Liver (tissue), 9 donors: ENCODE results near the gene SLC6A7. TPM values are rescaled to one million over a fixed set of nuclear protein-coding genes. Genes with fewer than 3 reads are reported as not detected.

ENCODE experiments used
- DNase-seq: peaks from one replicate; pipeline ENCODE4 v3.0.0-alpha.2; 2017; ENCODE audit warnings: low spot score
- H3K27ac ChIP-seq, 2 donors: one replicate each; pipeline ENCODE4 v1.7.0; 2013; ENCODE audit warnings: inconsistent platforms in 2 of 2, low read length in 2 of 2, control low read depth in 1 of 2, low read depth in 1 of 2, mild to moderate bottlenecking in 1 of 2
- H3K27me3 ChIP-seq, 4 donors: one replicate each; pipeline versions ENCODE4 v1.6.1 to v1.7.0; 2013; ENCODE audit warnings: low read length in 3 of 4, inconsistent platforms in 1 of 4, mild to moderate bottlenecking in 1 of 4, moderate library complexity in 1 of 4; ENCODE audit not compliant: control insufficient read depth in 4 of 4, insufficient read depth in 4 of 4
- H3K36me3 ChIP-seq, 4 donors: one replicate each; pipeline versions ENCODE4 v1.6.1 to v1.7.0; 2013; ENCODE audit warnings: low read length in 3 of 4, mild to moderate bottlenecking in 3 of 4, low read depth in 1 of 4, moderate library complexity in 1 of 4; ENCODE audit not compliant: control insufficient read depth in 4 of 4, insufficient read depth in 3 of 4
- H3K4me1 ChIP-seq, 4 donors: one replicate each; pipeline versions ENCODE4 v1.6.1 to v1.7.0; 2013; ENCODE audit warnings: low read length in 3 of 4, mild to moderate bottlenecking in 3 of 4, moderate library complexity in 1 of 4; ENCODE audit not compliant: control insufficient read depth in 4 of 4, insufficient read depth in 4 of 4
- H3K4me3 ChIP-seq, 3 donors: one replicate each; pipeline versions ENCODE4 v1.6.1 to v1.7.0; 2013; ENCODE audit warnings: low read length in 3 of 3, control low read depth in 1 of 3, low read depth in 1 of 3, mild to moderate bottlenecking in 1 of 3
- H3K9ac ChIP-seq, 2 donors: one replicate each; pipeline ENCODE4 v1.7.0; 2013; ENCODE audit warnings: low read length in 2 of 2, mild to moderate bottlenecking in 2 of 2, moderate library complexity in 2 of 2, control low read depth in 1 of 2, low read depth in 1 of 2
- H3K9me3 ChIP-seq, 4 donors: one replicate each; pipeline versions ENCODE4 v1.6.1 to v1.7.0; 2013; ENCODE audit warnings: low read length in 3 of 4; ENCODE audit not compliant: control insufficient read depth in 4 of 4
- ATF3 ChIP-seq: IDR thresholded peaks from 2 replicates; pipeline ENCODE4 v1.6.1; 2016; ENCODE audit warnings: antibody characterized with exemption
- CTCF ChIP-seq: fragments of 150-350 bp; IDR thresholded peaks from 2 replicates; pipeline ENCODE4 v1.5.1; 2017; ENCODE audit warnings: improper control_type of control experiment, low read depth, low read length; ENCODE audit not compliant: missing input control
- EGR1 ChIP-seq, 2 donors: IDR thresholded peaks; 2 replicates each; pipeline ENCODE4 v1.6.1; 2016 to 2018; ENCODE audit warnings: antibody characterized with exemption in 2 of 2, low read depth in 2 of 2
- FOXA1 ChIP-seq: IDR thresholded peaks from 2 replicates; pipeline ENCODE4 v1.6.1; 2016; ENCODE audit warnings: antibody characterized with exemption
- FOXA2 ChIP-seq: IDR thresholded peaks from 2 replicates; pipeline ENCODE4 v1.6.1; 2016; ENCODE audit warnings: antibody characterized with exemption
- GABPA ChIP-seq, 2 donors: IDR thresholded peaks in 1 of 2; conservative IDR thresholded peaks in 1 of 2; 2 replicates each; pipeline ENCODE4 v1.6.1; 2016; ENCODE audit warnings: antibody characterized with exemption in 2 of 2, mild to moderate bottlenecking in 1 of 2, moderate library complexity in 1 of 2
- HNF4A ChIP-seq, 2 donors: conservative IDR thresholded peaks; 2 replicates each; pipeline ENCODE4 v1.6.1; 2016; ENCODE audit warnings: antibody characterized with exemption in 2 of 2, mild to moderate bottlenecking in 2 of 2
- HNF4G ChIP-seq: IDR thresholded peaks from 2 replicates; pipeline ENCODE4 v1.6.1; 2016; ENCODE audit warnings: antibody characterized with exemption
- JUND ChIP-seq, 2 donors: IDR thresholded peaks; 2 replicates each; pipeline ENCODE4 v1.6.1; 2016; ENCODE audit warnings: antibody characterized with exemption in 2 of 2
- MAX ChIP-seq: IDR thresholded peaks from 2 replicates; pipeline ENCODE4 v1.6.1; 2016; ENCODE audit warnings: antibody characterized with exemption
- NR2F2 ChIP-seq: IDR thresholded peaks from 2 replicates; pipeline ENCODE4 v1.6.1; 2016; ENCODE audit warnings: antibody characterized with exemption
- RAD21 ChIP-seq, 2 donors: IDR thresholded peaks; 2 replicates each; pipeline ENCODE4 v1.6.1; 2016; ENCODE audit warnings: antibody characterized with exemption in 2 of 2, mild to moderate bottlenecking in 2 of 2
- RXRA ChIP-seq, 2 donors: IDR thresholded peaks; 2 replicates each; pipeline ENCODE4 v1.6.1; 2017 to 2018; ENCODE audit warnings: antibody characterized with exemption in 2 of 2, mild to moderate bottlenecking in 1 of 2
- SP1 ChIP-seq: IDR thresholded peaks from 2 replicates; pipeline ENCODE4 v1.6.1; 2018; ENCODE audit warnings: antibody characterized with exemption, mild to moderate bottlenecking
- TAF1 ChIP-seq: conservative IDR thresholded peaks from 2 replicates; pipeline ENCODE4 v1.6.1; 2016; ENCODE audit warnings: antibody characterized with exemption, mild to moderate bottlenecking
- YY1 ChIP-seq: IDR thresholded peaks from 2 replicates; pipeline ENCODE4 v1.6.1; 2016; ENCODE audit warnings: antibody characterized with exemption, mild to moderate bottlenecking
- ZBTB33 ChIP-seq: IDR thresholded peaks from 2 replicates; pipeline ENCODE4 v1.6.1; 2016; ENCODE audit warnings: antibody characterized with exemption
- WGBS: extraction: QIAGEN DNeasy Blood & Tissue Kit; methylation state at CpG from one replicate; pipeline ENCODE4 v1.1.7; 2013; 5-methylcytosine and 5-hydroxymethylcytosine counted together
- polyA plus RNA-seq, 2 donors: library from polyadenylated mRNA; stranded (reverse) in 1 of 2; unstranded in 1 of 2; fragments of 200-250 nt in 1 of 2; fragments of >200 nt in 1 of 2; fragmentation: Nextera tagmentation in 1 of 2; extraction: Ambion mirVana in 1 of 2; gene quantifications; one replicate each; pipeline versions ENCODE4 v1.2.1 to v1.2.3, GENCODE V29; 2013 to 2015
- total RNA-seq, 2 donors: library from RNA; depleted of rRNA; stranded (reverse); fragments of >200 nt; gene quantifications; one replicate each; pipeline ENCODE4 v1.2.3, GENCODE V29; 2014
- donor health status: healthy.
- donor health status: healthy.
- donor health status: healthy.
- donor health status: healthy.
- donor health status: healthy.

Gene SLC6A7
- total and polyA plus RNA-seq, 4 donors, result not detected

GRCh38 chr5:150244209-150244608 is 54.3 kb downstream of the SLC6A7 start:
- Histone ChIP-seq H3K4me3 (no peak overlapping the region), H3K9ac (no peak overlapping the region), H3K9me3 (no peaks in the 10 kb centered on the region), H3K4me1 (no peaks in the 10 kb centered on the region), H3K27me3 (no peaks in the 10 kb centered on the region), H3K27ac (no peak overlapping the region), H3K36me3 (no peaks in the 10 kb centered on the region)
- WGBS, result 86% methylated on average over 7 of the region's 7 CpGs
- DNase-seq, result no peak
- no peak for TF ChIP-seq HNF4A (conservative IDR thresholded peaks at IDR 0.05)
- no peak for TF ChIP-seq TAF1
- no peak for TF ChIP-seq EGR1 (IDR thresholded peaks at IDR 0.05; ENCODE audit: low read depth in 2 of 2)
- TF ChIP-seq FOXA2, result no peak
- no peak for TF ChIP-seq RAD21 (IDR thresholded peaks at IDR 0.05)
- no peak for TF ChIP-seq JUND (IDR thresholded peaks at IDR 0.05)
- TF ChIP-seq MAX, result no peak
- no peak for TF ChIP-seq SP1

GRCh38 chr5:150245111-150245789 is 55.4 kb downstream of the SLC6A7 start:
- H3K4me3 ChIP-seq, result no peak overlapping the region

GRCh38 chr5:150245808-150246207 is 55.9 kb downstream of the SLC6A7 start:
- TF ChIP-seq RXRA (IDR thresholded peaks at IDR 0.05) (no peak), JUND (IDR thresholded peaks at IDR 0.05) (no peak)
- no peaks in the 10 kb centered on the region for H3K9me3 ChIP-seq
- DNase-seq, result no peak
- no peaks in the 10 kb centered on the region for H3K27me3 ChIP-seq
- H3K36me3 ChIP-seq, result no peaks in the 10 kb centered on the region
- 80% methylated on average over 3 of the region's 3 CpGs for WGBS
- H3K27ac ChIP-seq, result no peak overlapping the region
- H3K9ac ChIP-seq, result no peak overlapping the region
- no peaks in the 10 kb centered on the region for H3K4me1 ChIP-seq
- no peak overlapping the region for H3K4me3 ChIP-seq

More at GRCh38 chr5:150245111-150245789, 55.4 kb downstream of the SLC6A7 start:
- no peak for DNase-seq
- Histone ChIP-seq H3K36me3 (no peaks in the 10 kb centered on the region), H3K4me1 (no peaks in the 10 kb centered on the region), H3K9me3 (no peaks in the 10 kb centered on the region), H3K27ac (no peak overlapping the region), H3K27me3 (no peaks in the 10 kb centered on the region), H3K9ac (no peak overlapping the region)
- no peak for TF ChIP-seq RAD21 (IDR thresholded peaks at IDR 0.05)
- peak; percentile 41 for TF ChIP-seq NR2F2
- TF ChIP-seq FOXA1, result no peak
- no peak for TF ChIP-seq GABPA (IDR thresholded peaks at IDR 0.05 in 1 of 2, conservative IDR thresholded peaks at IDR 0.05 in 1 of 2)
- no peak for TF ChIP-seq HNF4G
- 80% methylated on average over 18 of the region's 18 CpGs for WGBS

GRCh38 chr5:150246429-150246828 is 56.6 kb downstream of the SLC6A7 start:
- Histone ChIP-seq H3K27me3 (no peaks in the 10 kb centered on the region), H3K36me3 (no peaks in the 10 kb centered on the region), H3K9me3 (no peaks in the 10 kb centered on the region), H3K27ac (no peak overlapping the region), H3K9ac (no peak overlapping the region), H3K4me3 (no peak overlapping the region), H3K4me1 (no peaks in the 10 kb centered on the region)
- no peak for DNase-seq
- TF ChIP-seq FOXA1 (no peak), HNF4A (conservative IDR thresholded peaks at IDR 0.05) (no peak), EGR1 (IDR thresholded peaks at IDR 0.05; ENCODE audit: low read depth in 2 of 2) (no peak), YY1 (no peak), CTCF (no peak), JUND (IDR thresholded peaks at IDR 0.05) (no peak), GABPA (IDR thresholded peaks at IDR 0.05 in 1 of 2, conservative IDR thresholded peaks at IDR 0.05 in 1 of 2) (no peak), ATF3 (no peak), SP1 (no peak), RAD21 (IDR thresholded peaks at IDR 0.05) (no peak), ZBTB33 (no peak), FOXA2 (no peak), HNF4G (no peak), TAF1 (no peak), MAX (no peak), NR2F2 (no peak)
- WGBS, result 94% methylated on average over 5 of the region's 5 CpGs
